ENCODE data around the gene RDH13. TPM values are rescaled to one million over a fixed set of nuclear protein-coding genes. Genes with fewer than 3 reads are reported as not detected.

The RDH13 gene
- total RNA-seq, 1 experiment from 2014 or later = 25.8 TPM

DNA sequence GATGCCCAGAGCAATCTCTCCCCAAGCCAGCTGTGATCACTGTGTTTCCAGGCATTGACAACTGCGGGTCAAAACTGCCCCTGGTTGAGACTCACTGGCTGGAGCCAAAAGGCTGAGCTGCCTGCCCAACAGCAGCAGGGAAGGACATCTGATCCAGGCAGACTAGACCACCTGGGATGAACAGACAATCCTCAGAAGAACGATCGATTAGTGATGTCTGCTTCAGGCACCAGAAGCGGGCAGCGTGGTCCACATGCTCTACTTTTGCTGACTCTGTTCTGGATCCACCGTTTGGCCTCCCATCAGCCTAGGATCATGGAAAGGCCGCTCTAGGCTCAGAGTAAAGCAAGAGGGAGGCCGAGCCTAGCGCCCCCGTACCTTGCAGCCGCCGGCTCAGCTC is 15.0 kb downstream of the RDH13 start:
- no peak overlapping the region for H3K4me3 Mint-ChIP-seq (ENCODE audit: unreplicated experiment)
- peaks cover 83% of the 10 kb centered on the region for H3K36me3 Mint-ChIP-seq (ENCODE audit: insufficient read depth, unreplicated experiment)

GRCh38 chr19:55046975-55047622 is 15.8 kb downstream of the RDH13 start:
- no peaks in the 10 kb centered on the region for H3K9me3 Mint-ChIP-seq (ENCODE audit: unreplicated experiment)
- no peak overlapping the region for H3K27ac Mint-ChIP-seq (ENCODE audit: low read depth, unreplicated experiment)
- ChIA-PET CTCF (interaction anchor here (0.7 to 1.5 kb wide), 3 partner anchors 14 to 94 kb away, joined by 3 to 5 read pairs (median 4); no protein-coding TSS in a partner anchor), POLR2A (interaction anchor here (0.6 kb wide), 1 partner anchor 22 kb away, joined by 4 read pairs; no protein-coding TSS in a partner anchor)
- no peaks in the 10 kb centered on the region for H3K4me1 Mint-ChIP-seq (ENCODE audit: insufficient read depth, unreplicated experiment)
- DNase-seq (ENCODE audit: unreplicated experiment) = no peak
- H3K4me3 Mint-ChIP-seq (ENCODE audit: unreplicated experiment) = no peak overlapping the region
- no peaks in the 10 kb centered on the region for H3K27me3 Mint-ChIP-seq (ENCODE audit: insufficient read depth, unreplicated experiment)
- peaks cover 83% of the 10 kb centered on the region for H3K36me3 Mint-ChIP-seq (ENCODE audit: insufficient read depth, unreplicated experiment)
- BruUV-seq (replicated peaks) = no TSS peak
- intact Hi-C loops (cut with micrococcal nuclease) = no loop called here
- TF ChIP-seq CTCF (IDR thresholded peaks at IDR 0.05; ENCODE audit: unreplicated experiment) = no peak

More for the DNA sequence above, 15.0 kb downstream of the RDH13 start:
- no peak for DNase-seq (ENCODE audit: unreplicated experiment)
- Mint-ChIP-seq H3K27ac (ENCODE audit: low read depth, unreplicated experiment) (no peak overlapping the region), H3K9me3 (ENCODE audit: unreplicated experiment) (no peaks in the 10 kb centered on the region), H3K4me1 (ENCODE audit: insufficient read depth, unreplicated experiment) (no peaks in the 10 kb centered on the region), H3K27me3 (ENCODE audit: insufficient read depth, unreplicated experiment) (no peaks in the 10 kb centered on the region)
- POLR2A ChIA-PET = interaction anchor here (0.6 kb wide), 1 partner anchor 21 kb away, joined by 4 read pairs; no protein-coding TSS in a partner anchor
- intact Hi-C loops (cut with micrococcal nuclease) = no loop called here
- TF ChIP-seq CTCF (IDR thresholded peaks at IDR 0.05; ENCODE audit: unreplicated experiment) = no peak
- CTCF ChIA-PET = interaction anchor here (0.6 to 1.5 kb wide), 3 partner anchors 28 to 93 kb away, joined by 3 to 5 read pairs (median 4); no protein-coding TSS in a partner anchor
- no TSS peak for BruUV-seq (replicated peaks)

GRCh38 chr19:55044771-55045716 is 17.9 kb downstream of the RDH13 start:
- ChIA-PET POLR2A (no interaction called here), CTCF (interaction anchor here (0.5 to 0.7 kb wide), 3 partner anchors 8 to 422 kb away, joined by 3 read pairs; no protein-coding TSS in a partner anchor)
- H3K36me3 Mint-ChIP-seq (ENCODE audit: insufficient read depth, unreplicated experiment) = peaks cover 79% of the 10 kb centered on the region
- no peak overlapping the region for H3K27ac Mint-ChIP-seq (ENCODE audit: low read depth, unreplicated experiment)
- H3K27me3 Mint-ChIP-seq (ENCODE audit: insufficient read depth, unreplicated experiment) = no peaks in the 10 kb centered on the region
- TF ChIP-seq CTCF (IDR thresholded peaks at IDR 0.05; ENCODE audit: unreplicated experiment) = no peak
- no peak overlapping the region for H3K4me3 Mint-ChIP-seq (ENCODE audit: unreplicated experiment)
- intact Hi-C loops (cut with micrococcal nuclease) = no loop called here
- H3K9me3 Mint-ChIP-seq (ENCODE audit: unreplicated experiment) = no peaks in the 10 kb centered on the region
- BruUV-seq (replicated peaks) = no TSS peak
- no peaks in the 10 kb centered on the region for H3K4me1 Mint-ChIP-seq (ENCODE audit: insufficient read depth, unreplicated experiment)
- DNase-seq (ENCODE audit: unreplicated experiment) = no peak

DNA sequence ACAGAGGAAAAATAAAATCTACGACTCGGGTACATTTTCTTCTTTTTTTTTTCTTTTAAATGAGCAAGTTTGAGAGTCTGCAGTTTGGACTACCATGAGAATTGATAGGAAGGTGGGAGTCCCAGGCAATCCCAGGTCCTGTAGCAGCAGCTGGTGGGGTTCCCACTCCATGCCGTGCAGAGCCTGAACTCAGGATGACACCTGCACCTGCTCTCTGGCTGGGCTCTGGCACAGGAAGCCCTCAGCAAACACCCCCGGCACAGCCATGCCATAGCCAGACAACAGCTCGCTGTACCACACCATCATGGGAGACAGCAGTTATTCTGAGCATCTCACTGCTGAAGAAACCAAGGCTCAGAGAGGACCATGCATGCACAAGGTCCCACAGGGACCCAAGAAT is 18.7 kb downstream of the RDH13 start:
- no peaks in the 10 kb centered on the region for H3K4me1 Mint-ChIP-seq (ENCODE audit: insufficient read depth, unreplicated experiment)
- H3K4me3 Mint-ChIP-seq (ENCODE audit: unreplicated experiment) = no peak overlapping the region
- POLR2A ChIA-PET = no interaction called here
- H3K27me3 Mint-ChIP-seq (ENCODE audit: insufficient read depth, unreplicated experiment) = no peaks in the 10 kb centered on the region
- intact Hi-C loops (cut with micrococcal nuclease) = no loop called here
- CTCF ChIA-PET = interaction anchor here (1.4 kb wide), 1 partner anchor 16 kb away, joined by 3 read pairs; no protein-coding TSS in a partner anchor
- DNase-seq (ENCODE audit: unreplicated experiment) = no peak
- no TSS peak for BruUV-seq (replicated peaks)
- no peak overlapping the region for H3K27ac Mint-ChIP-seq (ENCODE audit: low read depth, unreplicated experiment)
- TF ChIP-seq CTCF (IDR thresholded peaks at IDR 0.05; ENCODE audit: unreplicated experiment) = no peak
- H3K9me3 Mint-ChIP-seq (ENCODE audit: unreplicated experiment) = no peaks in the 10 kb centered on the region
- peaks cover 73% of the 10 kb centered on the region for H3K36me3 Mint-ChIP-seq (ENCODE audit: insufficient read depth, unreplicated experiment)
